A549 (cell line): ENCODE results near the gene SMIM14.

Experiments used
- BHLHE40 ChIP-seq: IDR thresholded peaks from 2 replicates; pipeline ENCODE4 v1.6.1; 2012; ENCODE audit warnings: low read depth, low read length, inconsistent platforms
- CTCF ChIP-seq: fragments of >200 bp; sonication (Bioruptor Twin); formaldehyde crosslinking; IDR thresholded peaks from 3 replicates; pipeline ENCODE4 v1.5.1; 2016
- EP300 ChIP-seq, 2 experiments: fragments of >200 bp; sonication (Bioruptor Twin); formaldehyde crosslinking; IDR thresholded peaks; 2 replicates in 1 of 2; 3 replicates in 1 of 2; pipeline ENCODE4 v1.6.1; 2016 to 2017
- FOSL2 ChIP-seq, 2 experiments: fragments of 450-650 bp in 1 of 2; fragments of >200 bp in 1 of 2; sonication (Bioruptor Twin) in 1 of 2; formaldehyde crosslinking; IDR thresholded peaks; 2 replicates each; pipeline versions ENCODE4 v1.5.0 to v1.6.1; 2016 to 2020; ENCODE audit warnings: mild to moderate bottlenecking in 1 of 2, moderate library complexity in 1 of 2
- HEYL ChIP-seq: fragments of 250-450 bp; sonication (Bioruptor Pico); IDR thresholded peaks from 2 replicates; pipeline ENCODE4 v1.8.0; 2021; ENCODE audit warnings: mild to moderate bottlenecking, moderate library complexity
- KDM5A ChIP-seq: fragments of 200-600 bp; sonication (generic); IDR thresholded peaks from 2 replicates; pipeline ENCODE4 v1.6.1; 2016; ENCODE audit warnings: antibody characterized with exemption, mild to moderate bottlenecking
- MAFK ChIP-seq: fragments of 450-650 bp; IDR thresholded peaks from 2 replicates; pipeline ENCODE4 v1.6.1; 2014; ENCODE audit not compliant: partially characterized antibody
- MYC ChIP-seq: IDR thresholded peaks from 2 replicates; pipeline ENCODE4 v1.6.1; 2012; ENCODE audit warnings: mild to moderate bottlenecking, inconsistent platforms, low read length, improper control_type of control experiment, borderline replicate concordance
- POLR2A ChIP-seq: IDR thresholded peaks from 2 replicates; pipeline ENCODE4 v1.6.1; 2012; ENCODE audit warnings: mild to moderate bottlenecking, low read length
- RAD21 ChIP-seq, 2 experiments: fragments of >200 bp in 1 of 2; sonication (Bioruptor Twin) in 1 of 2; formaldehyde crosslinking in 1 of 2; IDR thresholded peaks in 1 of 2; conservative IDR thresholded peaks in 1 of 2; 2 replicates in 1 of 2; 3 replicates in 1 of 2; pipeline ENCODE4 v1.6.1; 2012 to 2018; ENCODE audit warnings: inconsistent platforms in 1 of 2
- RFX5 ChIP-seq: fragments of 450-650 bp; IDR thresholded peaks from 2 replicates; pipeline ENCODE4 v1.7.1; 2014; ENCODE audit warnings: antibody characterized with exemption, mild to moderate bottlenecking, moderate library complexity
- SREBF2 ChIP-seq: fragments of 450-650 bp; IDR thresholded peaks from 2 replicates; pipeline ENCODE4 v1.6.1; 2014; ENCODE audit warnings: mild to moderate bottlenecking, moderate library complexity
- USF2 ChIP-seq: fragments of 450-650 bp; IDR thresholded peaks from 2 replicates; pipeline ENCODE4 v1.6.1; 2014; ENCODE audit warnings: antibody characterized with exemption

GRCh38 chr4:39655211-39655610 lies 16.5 kb upstream of the SMIM14 start:
- TF ChIP-seq CTCF (no peak), MAFK (no peak), FOSL2 (IDR thresholded peaks at IDR 0.05) (no peak), FOSL2 (CRISPR knock-in tag; IDR thresholded peaks at IDR 0.05) (no peak), POLR2A (no peak), EP300 (IDR thresholded peaks at IDR 0.05) (no peak), BHLHE40 (no peak), KDM5A (no peak), USF2 (no peak), HEYL (CRISPR knock-in tag) (no peak), SREBF2 (no peak), MYC (no peak), RFX5 (no peak), RAD21 (conservative IDR thresholded peaks at IDR 0.05 in 1 of 2, IDR thresholded peaks at IDR 0.05 in 1 of 2) (no peak)
